GM19438 (cell line): ENCODE results near the gene TEX47.

Source experiments
- ATAC-seq: cut with Tn5 transposase; IDR thresholded peaks from one replicate; pipeline ENCODE4 v1.9.1; 2021; ENCODE audit warnings: low read depth; ENCODE audit not compliant: unreplicated experiment

TEX47 gene

GRCh38 chr7:88756802-88757201, 38.7 kb downstream of the TEX47 start:
- no peak for ATAC-seq

- ATAC-seq, result no peak
Observed at GRCh38 chr7:88746126-88746525, 49.4 kb downstream of the TEX47 start.
